RWPE1 (cell line): ENCODE data around the gene AIMP1.

Source experiments
- CTCF ChIA-PET: fragments of 350-600 bp; sonication (Branson Sonifier 250); formaldehyde crosslinking; extraction: SDS; loops from one replicate; lab custom pipeline; 2021; lab: Yijun Ruan, JAX
- POLR2A ChIA-PET: fragments of 400-600 bp; formaldehyde crosslinking; extraction: SDS; loops from one replicate; lab custom pipeline; 2020; ENCODE audit warnings: antibody characterized with exemption; ENCODE audit not compliant: low non-redundant PET; lab: Yijun Ruan, JAX
- DNase-seq: peaks from one replicate; pipeline ENCODE4 v3.0.0; 2012; ENCODE audit warnings: low spot score
- H3K27ac ChIP-seq: fragments of 450-650 bp; 2 replicates; pipeline ENCODE4 v1.5.1; 2017
- TF ChIP-seq, protein P1 (sequence below): fragments of 450-650 bp; conservative IDR thresholded peaks from 2 replicates; pipeline ENCODE4 v1.5.1; 2017; ENCODE audit warnings: low read depth, mild to moderate bottlenecking

The AIMP1 gene

DNA sequence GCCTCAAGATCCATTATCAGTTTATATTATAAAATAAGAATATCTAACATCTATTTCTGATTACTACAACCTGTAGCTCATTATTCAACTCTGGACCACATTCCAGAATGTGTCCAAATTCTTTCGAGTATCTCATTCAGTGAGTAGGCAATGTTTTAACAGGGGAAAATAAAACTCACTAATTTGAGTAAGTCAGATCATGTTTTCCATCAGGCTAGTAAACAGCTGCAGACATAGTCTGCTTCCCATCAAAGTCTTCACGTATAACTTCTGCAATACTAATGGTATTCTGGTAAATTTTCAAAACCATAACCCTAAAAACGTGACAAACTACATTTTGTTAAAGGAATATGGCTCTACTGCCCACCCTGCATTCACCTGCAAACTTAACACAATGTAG, 32.1 kb upstream of the AIMP1 start:
- no peak for DNase-seq
- TF ChIP-seq, protein P1, sequence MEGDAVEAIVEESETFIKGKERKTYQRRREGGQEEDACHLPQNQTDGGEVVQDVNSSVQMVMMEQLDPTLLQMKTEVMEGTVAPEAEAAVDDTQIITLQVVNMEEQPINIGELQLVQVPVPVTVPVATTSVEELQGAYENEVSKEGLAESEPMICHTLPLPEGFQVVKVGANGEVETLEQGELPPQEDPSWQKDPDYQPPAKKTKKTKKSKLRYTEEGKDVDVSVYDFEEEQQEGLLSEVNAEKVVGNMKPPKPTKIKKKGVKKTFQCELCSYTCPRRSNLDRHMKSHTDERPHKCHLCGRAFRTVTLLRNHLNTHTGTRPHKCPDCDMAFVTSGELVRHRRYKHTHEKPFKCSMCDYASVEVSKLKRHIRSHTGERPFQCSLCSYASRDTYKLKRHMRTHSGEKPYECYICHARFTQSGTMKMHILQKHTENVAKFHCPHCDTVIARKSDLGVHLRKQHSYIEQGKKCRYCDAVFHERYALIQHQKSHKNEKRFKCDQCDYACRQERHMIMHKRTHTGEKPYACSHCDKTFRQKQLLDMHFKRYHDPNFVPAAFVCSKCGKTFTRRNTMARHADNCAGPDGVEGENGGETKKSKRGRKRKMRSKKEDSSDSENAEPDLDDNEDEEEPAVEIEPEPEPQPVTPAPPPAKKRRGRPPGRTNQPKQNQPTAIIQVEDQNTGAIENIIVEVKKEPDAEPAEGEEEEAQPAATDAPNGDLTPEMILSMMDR: no peak
- ChIA-PET POLR2A (no interaction called here), CTCF (no interaction called here)
- H3K27ac ChIP-seq: no peak overlapping the region

DNA sequence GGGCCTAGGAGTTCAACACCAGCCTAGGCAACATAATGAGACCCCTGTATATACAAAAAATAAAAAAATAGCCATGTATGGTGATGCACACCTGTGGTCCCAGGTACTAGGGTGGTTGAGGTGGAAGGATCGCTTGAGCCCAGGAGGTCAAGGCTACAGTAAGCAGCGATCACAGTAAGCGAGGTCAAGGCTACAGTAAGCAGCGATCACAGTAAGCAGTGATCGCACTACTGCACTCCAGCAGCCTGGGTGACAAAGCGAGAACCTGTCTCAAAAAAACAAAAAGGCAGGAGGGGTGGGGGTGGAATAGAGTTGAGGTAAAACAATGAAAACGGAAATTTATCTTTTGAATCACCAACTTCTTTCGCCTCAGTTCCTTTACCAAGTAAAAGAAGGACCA, 29.7 kb upstream of the AIMP1 start:
- no peak overlapping the region for H3K27ac ChIP-seq
- POLR2A ChIA-PET: no interaction called here
- CTCF ChIA-PET: no interaction called here
- TF ChIP-seq, protein P1: no peak
- no peak for DNase-seq

DNA sequence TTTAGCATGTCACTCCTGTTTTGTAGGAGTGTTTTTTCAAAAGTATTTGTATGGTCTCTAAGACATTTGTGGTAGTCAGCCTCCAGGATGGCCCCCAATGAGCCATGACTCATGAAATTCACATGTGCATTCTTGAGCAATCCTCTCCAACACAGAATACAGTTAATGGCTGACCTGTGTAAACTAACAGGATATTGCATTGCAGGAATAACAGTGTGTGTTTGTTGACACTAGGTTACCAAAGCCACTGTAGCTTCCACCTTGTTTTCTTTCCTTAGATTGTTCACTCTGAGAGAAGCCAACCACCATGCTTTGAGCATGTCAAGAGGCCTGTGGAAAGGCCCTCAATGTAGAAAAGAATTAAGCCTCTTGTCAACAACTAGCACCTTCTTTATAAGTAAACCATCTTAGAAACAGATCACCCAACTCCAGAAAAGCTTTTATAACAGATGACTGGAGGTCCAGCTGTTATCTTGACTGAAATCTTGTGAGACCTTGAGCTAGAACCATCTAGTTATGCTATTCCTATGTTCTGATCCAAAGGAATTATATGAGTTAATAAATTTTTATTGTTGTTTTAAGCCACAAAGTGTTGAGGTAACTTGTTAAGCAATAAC, 28.9 kb upstream of the AIMP1 start:
- ChIA-PET CTCF (no interaction called here), POLR2A (no interaction called here)
- TF ChIP-seq, protein P1: no peak
- no peak overlapping the region for H3K27ac ChIP-seq
- peak; percentile 15 for DNase-seq

DNA sequence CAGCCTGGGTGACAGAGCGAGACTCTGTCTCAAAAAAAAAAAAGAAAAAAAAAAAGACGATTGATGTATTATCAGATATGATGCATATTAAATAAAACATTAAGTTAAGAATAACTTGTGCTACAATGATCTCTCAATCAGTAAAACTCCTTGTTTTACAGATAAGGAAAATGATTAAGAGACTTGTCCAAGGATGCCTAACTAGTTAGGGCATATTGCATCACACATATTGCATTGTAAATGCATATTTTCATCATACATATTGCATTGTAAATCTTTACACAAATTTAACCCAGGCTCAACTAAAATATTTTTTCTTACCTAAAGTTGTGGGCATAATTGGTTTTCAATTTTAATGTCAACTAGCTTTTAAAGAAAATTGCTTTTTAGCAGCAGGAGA, 26.6 kb upstream of the AIMP1 start:
- TF ChIP-seq, protein P1: no peak
- POLR2A ChIA-PET: no interaction called here

DNA sequence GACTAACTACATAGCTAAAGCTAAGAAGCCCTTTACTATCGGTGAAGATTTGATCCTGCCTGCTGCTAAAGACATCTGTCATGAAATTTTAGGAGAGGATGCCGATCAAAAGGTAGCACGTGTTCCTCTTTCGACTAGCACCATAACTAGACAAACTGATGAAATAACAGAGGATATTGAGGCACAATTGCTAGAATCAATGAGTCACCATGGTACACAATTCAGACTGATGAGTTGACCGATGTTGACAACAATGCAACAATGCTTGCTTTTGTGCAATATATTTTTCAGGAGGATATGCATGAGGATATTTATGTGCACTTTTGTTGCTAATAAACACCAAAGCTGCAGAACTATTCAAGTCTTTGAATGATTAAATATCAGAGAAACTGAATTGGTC, 24.7 kb upstream of the AIMP1 start:
- TF ChIP-seq, protein P1: no peak
- DNase-seq: no peak
- ChIA-PET POLR2A (no interaction called here), CTCF (interaction anchor here (0.5 kb wide), 1 partner anchor 608 kb away, joined by 3 read pairs; no protein-coding TSS in a partner anchor)
- no peak overlapping the region for H3K27ac ChIP-seq

More for the DNA sequence above, 26.6 kb upstream of the AIMP1 start:
- H3K27ac ChIP-seq: no peak overlapping the region
- DNase-seq: no peak
- CTCF ChIA-PET: no interaction called here

DNA sequence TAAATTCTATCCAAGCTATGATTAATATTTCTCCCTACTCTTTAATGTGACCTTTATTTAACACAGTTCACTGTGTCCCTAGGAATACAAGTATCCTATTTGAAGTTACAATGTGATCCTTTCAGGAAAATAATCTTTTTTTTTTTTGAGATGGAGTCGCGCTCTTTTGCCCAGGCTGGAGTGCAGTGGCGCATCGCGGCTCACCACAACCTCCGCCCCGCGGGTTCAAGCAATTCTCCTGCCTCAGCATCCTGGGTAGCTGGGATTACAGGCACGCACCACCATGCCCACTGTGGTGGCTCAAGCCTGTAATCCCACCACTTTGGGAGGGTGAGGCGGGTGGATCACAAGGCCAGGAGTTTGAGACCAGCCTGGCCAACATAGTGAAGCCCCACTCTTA, 22.3 kb upstream of the AIMP1 start:
- no peak overlapping the region for H3K27ac ChIP-seq
- ChIA-PET CTCF (no interaction called here), POLR2A (no interaction called here)
- no peak for DNase-seq
- TF ChIP-seq, protein P1: no peak
